Common myeloid progenitor, CD34-positive (primary cell): Measurements from ENCODE around the gene SLC39A13.

Experiments used
- CTCF ChIA-PET: fragments of 350-600 bp; sonication (Branson Sonifier 250); formaldehyde crosslinking; loops from one replicate; lab custom pipeline; 2021; ENCODE audit warnings: antibody characterized with exemption; lab: Charles Lee
- POLR2A ChIA-PET: fragments of 350-600 bp; sonication (Branson Sonifier 250); formaldehyde crosslinking; loops from one replicate; lab custom pipeline; 2021; ENCODE audit warnings: antibody characterized with exemption; lab: Charles Lee
- DNase-seq, 3 donors: peaks; one replicate each; pipeline versions ENCODE4 v3.0.0 to v3.0.0-alpha.2; 2013
- H3K27ac ChIP-seq, 2 experiments: 1 replicate in 1 of 2; 2 replicates in 1 of 2; pipeline ENCODE4 v1.7.0; 2013; ENCODE audit warnings: inconsistent platforms in 2 of 2, low read length in 2 of 2, mild to moderate bottlenecking in 2 of 2, low read depth in 1 of 2, moderate library complexity in 1 of 2; ENCODE audit not compliant: severe bottlenecking in 2 of 2, insufficient read depth in 1 of 2, poor library complexity in 1 of 2
- H3K27me3 ChIP-seq, 5 experiments: replicated peaks in 2 of 5; 1 replicate in 3 of 5; 2 replicates in 2 of 5; pipeline versions ENCODE4 v1.6.1 to v1.7.0; 2013; ENCODE audit warnings: low read length in 4 of 5, mild to moderate bottlenecking in 2 of 5, moderate library complexity in 2 of 5, inconsistent platforms in 1 of 5; ENCODE audit not compliant: insufficient read depth in 5 of 5, control insufficient read depth in 4 of 5
- H3K36me3 ChIP-seq, 4 experiments: 1 replicate in 2 of 4; 2 replicates in 2 of 4; pipeline versions ENCODE4 v1.6.1 to v1.7.0; 2013; ENCODE audit warnings: low read length in 3 of 4, control low read depth in 1 of 4, mild to moderate bottlenecking in 1 of 4; ENCODE audit not compliant: control insufficient read depth in 4 of 4, insufficient read depth in 4 of 4
- H3K4me1 ChIP-seq, 4 experiments: 1 replicate in 3 of 4; 2 replicates in 1 of 4; pipeline versions ENCODE4 v1.6.1 to v1.7.1; 2013; ENCODE audit warnings: low read length in 3 of 4, mild to moderate bottlenecking in 3 of 4, control low read depth in 1 of 4, inconsistent platforms in 1 of 4, moderate library complexity in 1 of 4; ENCODE audit not compliant: control insufficient read depth in 4 of 4, insufficient read depth in 4 of 4; ENCODE audit errors: control extremely low read depth in 1 of 4
- H3K4me3 ChIP-seq, 7 experiments: 1 replicate in 4 of 7; 2 replicates in 3 of 7; pipeline versions ENCODE4 v1.5.1 to v1.7.0; 2013; ENCODE audit warnings: mild to moderate bottlenecking in 7 of 7, low read length in 6 of 7, moderate library complexity in 6 of 7, inconsistent platforms in 2 of 7, low read depth in 2 of 7, control low read depth in 1 of 7; ENCODE audit not compliant: insufficient read depth in 4 of 7, control insufficient read depth in 1 of 7; ENCODE audit errors: extremely low read depth in 1 of 7
- H3K9me3 ChIP-seq, 5 experiments: 1 replicate in 4 of 5; 2 replicates in 1 of 5; pipeline versions ENCODE4 v1.6.1 to v1.7.1; 2013; ENCODE audit warnings: low read length in 4 of 5, mild to moderate bottlenecking in 2 of 5, inconsistent platforms in 1 of 5, low read depth in 1 of 5, moderate library complexity in 1 of 5; ENCODE audit not compliant: control insufficient read depth in 4 of 5, insufficient read depth in 2 of 5; ENCODE audit errors: control extremely low read depth in 1 of 5
- WGBS: methylation state at CpG from one replicate; pipeline ENCODE4 v1.1.5; 2013; ENCODE audit not compliant: insufficient coverage; 5-methylcytosine and 5-hydroxymethylcytosine counted together

SLC39A13 gene

GRCh38 chr11:47396049-47396320, 12.4 kb upstream of the SLC39A13 start:
- H3K27me3 ChIP-seq = no peaks in the 10 kb centered on the region
- ChIA-PET POLR2A (no interaction called here), CTCF (interaction anchor here (1.4 to 13.8 kb wide), 3 partner anchors 11 to 22 kb away, joined by 4 to 138 read pairs (median 9); partner anchors contain the start of genes SLC39A13 and SPI1)
- H3K27ac ChIP-seq = peak overlapping the region; percentile 90 to 97
- no peaks in the 10 kb centered on the region for H3K9me3 ChIP-seq
- peaks cover 10 to 94% (median 92%) of the 10 kb centered on the region in 4 experiments for H3K4me1 ChIP-seq
- H3K4me3 ChIP-seq = peak overlapping the region in 2 of 7 experiments; percentile 59 to 61
- WGBS = 100% methylated on average over 2 of the region's 3 CpGs
- DNase-seq = no peak
- no peaks in the 10 kb centered on the region for H3K36me3 ChIP-seq

- H3K9me3 ChIP-seq = no peaks in the 10 kb centered on the region
- WGBS = 92% methylated on average over 2 of the region's 3 CpGs
- H3K27ac ChIP-seq = no peak overlapping the region
These were observed 10.4 kb upstream of the SLC39A13 start for GRCh38 chr11:47398011-47398410.

GRCh38 chr11:47398551-47398950, 9.8 kb upstream of the SLC39A13 start:
- no peak overlapping the region for H3K27ac ChIP-seq
- H3K27me3 ChIP-seq = no peaks in the 10 kb centered on the region
- ChIA-PET POLR2A (interaction anchor here (0.9 kb wide), 1 partner anchor 20 kb away, joined by 3 read pairs; the partner anchor contains the start of gene SPI1), CTCF (interaction anchor here (0.9 to 14.8 kb wide), 6 partner anchors 8 to 49 kb away, joined by 3 to 217 read pairs (median 36); partner anchors contain the start of genes SLC39A13 and SPI1)
- no peak overlapping the region for H3K4me3 ChIP-seq
- no peaks in the 10 kb centered on the region for H3K36me3 ChIP-seq
- no peak for DNase-seq
- WGBS = no CpG with 5 or more reads among the region's 1 CpG
- no peaks in the 10 kb centered on the region for H3K9me3 ChIP-seq
- peaks cover 15 to 85% (median 82%) of the 10 kb centered on the region in 4 experiments for H3K4me1 ChIP-seq

More at GRCh38 chr11:47398011-47398410, 10.4 kb upstream of the SLC39A13 start:
- H3K36me3 ChIP-seq = no peaks in the 10 kb centered on the region
- no peaks in the 10 kb centered on the region for H3K27me3 ChIP-seq
- peaks cover 15 to 85% (median 82%) of the 10 kb centered on the region in 4 experiments for H3K4me1 ChIP-seq
- no peak for DNase-seq
- no peak overlapping the region for H3K4me3 ChIP-seq
- ChIA-PET POLR2A (interaction anchor here (0.9 kb wide), 1 partner anchor 20 kb away, joined by 3 read pairs; the partner anchor contains the start of gene SPI1), CTCF (interaction anchor here (0.9 to 13.8 kb wide), 5 partner anchors 9 to 49 kb away, joined by 3 to 138 read pairs (median 9); partner anchors contain the start of genes PSMC3, SLC39A13 and SPI1)

GRCh38 chr11:47399860-47400767, 8.3 kb upstream of the SLC39A13 start:
- ChIA-PET CTCF (interaction anchor here (1.7 to 14.8 kb wide), 6 partner anchors 7 to 40 kb away, joined by 7 to 217 read pairs (median 36); partner anchors contain the start of genes SLC39A13 and SPI1), POLR2A (interaction anchor here (0.6 to 2.0 kb wide), 7 partner anchors 9 to 151 kb away, joined by 3 to 16 read pairs (median 5); partner anchors contain the start of gene SPI1)
- DNase-seq = peak; percentile 60 to 92 (median 88)
- no peaks in the 10 kb centered on the region for H3K36me3 ChIP-seq
- peaks cover 15 to 74% (median 68%) of the 10 kb centered on the region in 4 experiments for H3K4me1 ChIP-seq
- H3K27me3 ChIP-seq = no peaks in the 10 kb centered on the region
- peak overlapping the region in 6 of 7 experiments; percentile 36 to 73 (median 56) for H3K4me3 ChIP-seq
- no peaks in the 10 kb centered on the region for H3K9me3 ChIP-seq
- 20% methylated on average over 11 of the region's 47 CpGs for WGBS
- peak overlapping the region; percentile 50 to 82 for H3K27ac ChIP-seq

- POLR2A ChIA-PET = interaction anchor here (0.6 to 2.0 kb wide), 4 partner anchors 9 to 123 kb away, joined by 3 to 16 read pairs (median 6); partner anchors contain the start of gene SPI1
- WGBS = 2% methylated on average over 6 of the region's 8 CpGs
- peaks cover 15 to 67% (median 61%) of the 10 kb centered on the region in 4 experiments for H3K4me1 ChIP-seq
- H3K27me3 ChIP-seq = no peaks in the 10 kb centered on the region
- H3K9me3 ChIP-seq = no peaks in the 10 kb centered on the region
- no peaks in the 10 kb centered on the region for H3K36me3 ChIP-seq
- CTCF ChIA-PET = interaction anchor here (2.1 to 14.8 kb wide), 5 partner anchors 6 to 41 kb away, joined by 12 to 217 read pairs (median 58); partner anchors contain the start of genes SLC39A13 and SPI1
- H3K4me3 ChIP-seq = peak overlapping the region in 4 of 7 experiments; percentile 48 to 73 (median 56)
- H3K27ac ChIP-seq = peak overlapping the region in 1 of 2 experiments; percentile 77
- DNase-seq = peak; percentile 39 to 58 (median 54)
These were observed 7.6 kb upstream of the SLC39A13 start for GRCh38 chr11:47400768-47401279.

- ChIA-PET CTCF (interaction anchor here (0.9 to 14.8 kb wide), 7 partner anchors 9 to 43 kb away, joined by 3 to 217 read pairs (median 12); partner anchors contain the start of gene SPI1), POLR2A (interaction anchor here (1.1 to 1.5 kb wide), 3 partner anchors 10 to 26 kb away, joined by 3 to 4 read pairs (median 3); no protein-coding TSS in a partner anchor)
- H3K36me3 ChIP-seq = no peaks in the 10 kb centered on the region
- no peaks in the 10 kb centered on the region for H3K27me3 ChIP-seq
- no peaks in the 10 kb centered on the region for H3K9me3 ChIP-seq
- no peak for DNase-seq
- H3K4me3 ChIP-seq = no peak overlapping the region
- WGBS = 74% methylated on average over 3 of the region's 4 CpGs
- peaks cover 25 to 65% (median 58%) of the 10 kb centered on the region in 4 experiments for H3K4me1 ChIP-seq
- H3K27ac ChIP-seq = no peak overlapping the region
These were observed 5.3 kb upstream of the SLC39A13 start for GRCh38 chr11:47403135-47403534.
